MCF 10A (cell line): ENCODE results near the gene SMPDL3B. TPM values are rescaled to one million over a fixed set of nuclear protein-coding genes. Genes with fewer than 3 reads are reported as not detected.

Experiments used
- BruUV-seq: library from RNA; stranded (reverse); fragments of 400-500 nt; replicated peaks from 2 replicates; lab custom pipeline; 2021; lab: Mats Ljungman, UMichigan
- CTCF ChIA-PET: fragments of 300-600 bp; sonication (Branson Sonifier 250); formaldehyde crosslinking; extraction: SDS; loops from one replicate; lab custom pipeline; 2021; ENCODE audit warnings: antibody characterized with exemption, inconsistent platforms; lab: Yijun Ruan, JAX
- POLR2A ChIA-PET: fragments of 300-600, 350-650 bp; sonication (Branson Sonifier 250); formaldehyde crosslinking; extraction: SDS; loops from one replicate; lab custom pipeline; 2020; ENCODE audit warnings: antibody characterized with exemption, inconsistent platforms; lab: Yijun Ruan, JAX
- DNase-seq: peaks from one replicate; pipeline ENCODE4 v3.0.0-alpha.2; 2018; ENCODE audit not compliant: unreplicated experiment
- H3K27ac Mint-ChIP-seq: one replicate; pipeline ENCODE4 v1.8.0; 2022; ENCODE audit warnings: mild to moderate bottlenecking, low read depth, mixed read lengths; ENCODE audit not compliant: unreplicated experiment
- H3K27me3 Mint-ChIP-seq: one replicate; pipeline ENCODE4 v1.8.0; 2022; ENCODE audit warnings: mixed read lengths; ENCODE audit not compliant: insufficient read depth, unreplicated experiment
- H3K36me3 Mint-ChIP-seq: one replicate; pipeline ENCODE4 v1.8.0; 2022; ENCODE audit warnings: mild to moderate bottlenecking, moderate library complexity, mixed read lengths; ENCODE audit not compliant: insufficient read depth, unreplicated experiment
- H3K4me1 Mint-ChIP-seq: one replicate; pipeline ENCODE4 v1.8.0; 2022; ENCODE audit warnings: mixed read lengths; ENCODE audit not compliant: insufficient read depth, unreplicated experiment
- H3K4me3 Mint-ChIP-seq: one replicate; pipeline ENCODE4 v1.8.0; 2022; ENCODE audit warnings: mild to moderate bottlenecking, moderate library complexity, mixed read lengths; ENCODE audit not compliant: unreplicated experiment
- H3K9me3 Mint-ChIP-seq: one replicate; pipeline ENCODE4 v1.8.0; 2022; ENCODE audit warnings: mixed read lengths; ENCODE audit not compliant: unreplicated experiment
- CTCF ChIP-seq: fragments of 200-600 bp; IDR thresholded peaks from one replicate; pipeline ENCODE4 v1.8.0; 2022; ENCODE audit warnings: antibody characterized with exemption, mild to moderate bottlenecking; ENCODE audit not compliant: unreplicated experiment
- intact Hi-C: fragments of 100-400 bp; cut with micrococcal nuclease; formaldehyde crosslinking; loops from 2 replicates; pipeline ENCODE4 v1.14.1; 2022
- total RNA-seq: library from RNA; stranded (reverse); gene quantifications from 2 replicates; pipeline ENCODE4 v1.2.3, GENCODE V29; 2022

Gene SMPDL3B
- total RNA-seq, 1 experiment from 2014 or later, result 4.0 TPM

DNA sequence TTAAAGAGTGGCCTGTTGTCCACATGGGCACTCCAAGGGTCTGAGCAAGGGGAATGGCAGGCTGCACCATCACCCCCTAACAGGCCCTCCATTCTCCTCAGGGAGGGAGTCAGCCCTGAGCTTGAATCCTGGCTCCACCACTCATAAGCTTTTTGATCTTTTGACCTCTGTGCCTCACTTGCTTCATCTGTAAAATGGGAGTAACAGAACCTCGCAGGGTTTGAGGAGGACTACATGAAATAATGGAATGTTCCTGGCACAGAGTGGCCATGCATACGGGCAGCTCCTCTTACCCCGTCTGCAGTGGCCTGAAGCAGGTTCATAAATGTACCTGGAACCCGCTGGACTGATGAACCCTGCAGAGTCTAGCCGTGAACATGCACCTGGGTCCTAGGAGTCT is 22.9 kb downstream of the SMPDL3B start:
- Mint-ChIP-seq H3K4me1 (peaks cover 15% of the 10 kb centered on the region), H3K36me3 (peaks cover 2% of the 10 kb centered on the region), H3K4me3 (no peak overlapping the region), H3K27me3 (no peaks in the 10 kb centered on the region), H3K9me3 (no peaks in the 10 kb centered on the region), H3K27ac (no peak overlapping the region)
- TF ChIP-seq CTCF, result no peak
- ChIA-PET CTCF (interaction anchor here (0.5 kb wide), 1 partner anchor 186 kb away, joined by 3 read pairs; no protein-coding TSS in a partner anchor), POLR2A (interaction anchor here (1.0 kb wide), 1 partner anchor 10 kb away, joined by 3 read pairs; no protein-coding TSS in a partner anchor)
- intact Hi-C loops, result loop anchor here (5.0 kb wide), 1 partner anchor 100 kb away; no protein-coding TSS in a partner anchor
- BruUV-seq, result no TSS peak
- no peak for DNase-seq

- Mint-ChIP-seq H3K4me3 (no peak overlapping the region), H3K27me3 (no peaks in the 10 kb centered on the region), H3K9me3 (no peaks in the 10 kb centered on the region), H3K36me3 (peaks cover 10% of the 10 kb centered on the region), H3K27ac (no peak overlapping the region), H3K4me1 (peaks cover 15% of the 10 kb centered on the region)
- intact Hi-C loops, result loop anchor here (5.0 kb wide), 1 partner anchor 101 kb away; no protein-coding TSS in a partner anchor
- ChIA-PET POLR2A (interaction anchor here (0.6 to 2.6 kb wide), 4 partner anchors 10 to 177 kb away, joined by 4 to 21 read pairs (median 5); partner anchors contain the start of gene EYA3), CTCF (interaction anchor here (1.2 to 1.7 kb wide), 2 partner anchors 11 to 19 kb away, joined by 4 read pairs; no protein-coding TSS in a partner anchor)
- BruUV-seq, result no TSS peak
- no peak for TF ChIP-seq CTCF
- DNase-seq, result no peak
These were observed 23.7 kb downstream of the SMPDL3B start for GRCh38 chr1:27958513-27958912.

DNA sequence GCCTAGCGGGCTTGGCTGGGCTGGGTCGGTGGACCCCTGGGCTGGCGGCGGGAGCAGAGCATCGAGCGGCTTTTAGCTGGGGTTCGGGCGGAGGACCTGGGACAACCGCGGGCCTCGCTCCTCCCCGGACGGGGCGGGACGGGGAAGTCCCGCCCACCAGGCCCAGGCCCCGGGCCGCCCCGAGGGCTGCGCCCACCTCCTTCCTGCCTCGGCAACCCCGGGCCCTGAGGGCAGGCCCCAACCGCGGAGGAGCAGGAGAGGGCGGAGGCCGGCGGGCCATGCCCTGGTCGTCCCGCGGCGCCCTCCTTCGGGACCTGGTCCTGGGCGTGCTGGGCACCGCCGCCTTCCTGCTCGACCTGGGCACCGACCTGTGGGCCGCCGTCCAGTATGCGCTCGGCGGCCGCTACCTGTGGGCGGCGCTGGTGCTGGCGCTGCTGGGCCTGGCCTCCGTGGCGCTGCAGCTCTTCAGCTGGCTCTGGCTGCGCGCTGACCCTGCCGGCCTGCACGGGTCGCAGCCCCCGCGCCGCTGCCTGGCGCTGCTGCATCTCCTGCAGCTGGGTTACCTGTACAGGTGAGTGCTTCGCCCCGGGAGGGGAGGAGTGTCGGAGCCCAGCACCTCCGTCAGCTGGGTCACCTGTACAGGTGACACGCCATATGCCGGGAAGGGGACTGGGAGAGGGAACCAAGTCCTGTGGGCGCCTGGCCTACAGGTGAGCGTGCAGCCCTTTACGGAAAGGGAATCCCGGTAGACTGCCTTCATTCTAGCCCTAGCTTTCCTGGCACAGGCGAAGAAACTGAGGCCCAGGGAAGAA is 25.2 kb downstream of the SMPDL3B start, which contains the start of gene XKR8:
Gene XKR8 (plus strand): TSS at position 182 of the 812 bp plus-strand sequence. CDS start 97 bp downstream, at position 279.
- BruUV-seq, result no TSS peak
- DNase-seq, result peak; percentile 82
- peak; percentile 38 for TF ChIP-seq CTCF
- H3K4me3 Mint-ChIP-seq, result peak within 1 kb of the TSS; percentile 79
- H3K4me1 Mint-ChIP-seq, result peaks cover 15% of the 10 kb centered on the region
- H3K27me3 Mint-ChIP-seq, result no peaks in the 10 kb centered on the region
- intact Hi-C loops, result loop anchor here (1.0 to 5.0 kb wide), 2 partner anchors 19 to 103 kb away; no protein-coding TSS in a partner anchor
- ChIA-PET CTCF (interaction anchor here (0.5 to 1.7 kb wide), 5 partner anchors 10 to 1522 kb away, joined by 3 to 5 read pairs (median 3); no protein-coding TSS in a partner anchor), POLR2A (interaction anchor here (0.6 to 2.6 kb wide), 11 partner anchors 8 to 187 kb away, joined by 3 to 21 read pairs (median 4); partner anchors contain the start of gene STX12)
- H3K36me3 Mint-ChIP-seq, result peaks cover 17% of the 10 kb centered on the region
- H3K27ac Mint-ChIP-seq, result peak within 1 kb of the TSS; percentile 93
- no peaks in the 10 kb centered on the region for H3K9me3 Mint-ChIP-seq
